Measurements from ENCODE around the gene B4GAT1.

GRCh38 chr11:66391322-66391721 lies 43.9 kb upstream of the B4GAT1 start:
- TF ChIP-seq CTCF (IDR thresholded peaks at IDR 0.05; ENCODE audit: low read length) (no peak), EZH2 (IDR thresholded peaks at IDR 0.05; ENCODE audit: borderline replicate concordance, low read length) (no peak)
